ENCODE data around the gene INTS11. TPM values are rescaled to one million over a fixed set of nuclear protein-coding genes. Genes with fewer than 3 reads are reported as not detected.

INTS11 gene
- total and polyA plus RNA-seq, 4 donors: 26.3 to 40.5 (median 34.5) TPM

DNA sequence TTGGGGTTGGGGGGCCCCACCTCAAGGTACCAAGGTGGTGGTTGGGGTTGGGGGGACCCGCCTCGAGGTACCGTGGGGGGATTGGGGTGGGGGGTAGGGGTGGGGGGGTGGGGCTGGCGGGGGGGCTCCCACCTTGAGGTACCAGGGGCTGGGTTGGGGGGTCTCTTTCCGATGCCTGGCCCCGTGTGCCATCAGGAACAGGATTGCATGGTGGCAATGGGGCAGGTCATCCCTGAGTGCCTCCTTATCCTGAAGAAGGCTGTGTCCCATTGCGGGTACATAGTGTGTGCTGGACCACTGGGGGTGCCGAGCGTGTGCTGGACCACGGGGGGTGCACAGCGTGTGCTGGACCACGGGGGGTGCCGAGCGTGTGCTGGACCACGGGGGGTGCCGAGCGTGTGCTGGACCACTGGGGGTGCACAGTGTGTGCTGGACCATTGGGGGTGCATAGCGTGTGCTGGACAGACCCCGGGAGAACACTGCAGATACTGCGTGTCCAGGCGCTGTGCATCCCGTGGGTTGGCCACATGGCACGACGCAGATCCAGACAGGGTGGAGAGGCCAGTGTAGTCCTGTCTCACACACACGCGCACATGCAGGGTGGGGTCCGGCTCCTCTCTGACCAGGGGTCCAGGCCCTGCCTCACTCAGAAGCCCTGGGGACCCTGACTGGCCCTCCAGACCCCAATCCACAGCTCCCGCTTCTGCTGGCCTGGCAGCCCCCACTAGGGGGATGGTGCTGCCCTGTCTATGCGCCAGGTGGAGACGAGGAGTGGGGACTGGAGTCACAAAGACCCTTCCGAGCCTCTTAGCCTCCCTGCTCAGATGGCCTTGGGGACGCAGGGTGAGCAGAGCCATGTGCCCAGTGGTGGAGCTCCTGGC is 40.0 kb downstream of the INTS11 start:
- Histone ChIP-seq H3K27ac (ENCODE audit: low read depth in 1 of 2, low read length in 2 of 2) (no peak overlapping the region), H3K9me3 (ENCODE audit: control insufficient read depth in 4 of 4, low read length in 3 of 4) (no peaks in the 10 kb centered on the region), H3K4me3 (ENCODE audit: low read depth in 1 of 3, low read length in 3 of 3) (no peak overlapping the region), H3K4me1 (ENCODE audit: control insufficient read depth in 4 of 4, insufficient read depth in 4 of 4, low read length in 3 of 4) (peaks cover 9 to 19% (median 14%) of the 10 kb centered on the region in 4 donors), H3K27me3 (ENCODE audit: control insufficient read depth in 4 of 4, insufficient read depth in 4 of 4, low read length in 3 of 4) (no peaks in the 10 kb centered on the region), H3K36me3 (ENCODE audit: control insufficient read depth in 4 of 4, insufficient read depth in 3 of 4, low read depth in 1 of 4, low read length in 3 of 4) (no peaks in the 10 kb centered on the region), H3K9ac (ENCODE audit: low read depth in 1 of 2, low read length in 2 of 2) (no peak overlapping the region)
- WGBS: 91% methylated on average over 32 of the region's 32 CpGs
- DNase-seq (ENCODE audit: low spot score): no peak
- TF ChIP-seq, protein P1, sequence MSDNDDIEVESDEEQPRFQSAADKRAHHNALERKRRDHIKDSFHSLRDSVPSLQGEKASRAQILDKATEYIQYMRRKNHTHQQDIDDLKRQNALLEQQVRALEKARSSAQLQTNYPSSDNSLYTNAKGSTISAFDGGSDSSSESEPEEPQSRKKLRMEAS (IDR thresholded peaks at IDR 0.05): no peak
- no peak for TF ChIP-seq EGR1 (IDR thresholded peaks at IDR 0.05; ENCODE audit: low read depth in 2 of 2)
- TF ChIP-seq, protein P2, sequence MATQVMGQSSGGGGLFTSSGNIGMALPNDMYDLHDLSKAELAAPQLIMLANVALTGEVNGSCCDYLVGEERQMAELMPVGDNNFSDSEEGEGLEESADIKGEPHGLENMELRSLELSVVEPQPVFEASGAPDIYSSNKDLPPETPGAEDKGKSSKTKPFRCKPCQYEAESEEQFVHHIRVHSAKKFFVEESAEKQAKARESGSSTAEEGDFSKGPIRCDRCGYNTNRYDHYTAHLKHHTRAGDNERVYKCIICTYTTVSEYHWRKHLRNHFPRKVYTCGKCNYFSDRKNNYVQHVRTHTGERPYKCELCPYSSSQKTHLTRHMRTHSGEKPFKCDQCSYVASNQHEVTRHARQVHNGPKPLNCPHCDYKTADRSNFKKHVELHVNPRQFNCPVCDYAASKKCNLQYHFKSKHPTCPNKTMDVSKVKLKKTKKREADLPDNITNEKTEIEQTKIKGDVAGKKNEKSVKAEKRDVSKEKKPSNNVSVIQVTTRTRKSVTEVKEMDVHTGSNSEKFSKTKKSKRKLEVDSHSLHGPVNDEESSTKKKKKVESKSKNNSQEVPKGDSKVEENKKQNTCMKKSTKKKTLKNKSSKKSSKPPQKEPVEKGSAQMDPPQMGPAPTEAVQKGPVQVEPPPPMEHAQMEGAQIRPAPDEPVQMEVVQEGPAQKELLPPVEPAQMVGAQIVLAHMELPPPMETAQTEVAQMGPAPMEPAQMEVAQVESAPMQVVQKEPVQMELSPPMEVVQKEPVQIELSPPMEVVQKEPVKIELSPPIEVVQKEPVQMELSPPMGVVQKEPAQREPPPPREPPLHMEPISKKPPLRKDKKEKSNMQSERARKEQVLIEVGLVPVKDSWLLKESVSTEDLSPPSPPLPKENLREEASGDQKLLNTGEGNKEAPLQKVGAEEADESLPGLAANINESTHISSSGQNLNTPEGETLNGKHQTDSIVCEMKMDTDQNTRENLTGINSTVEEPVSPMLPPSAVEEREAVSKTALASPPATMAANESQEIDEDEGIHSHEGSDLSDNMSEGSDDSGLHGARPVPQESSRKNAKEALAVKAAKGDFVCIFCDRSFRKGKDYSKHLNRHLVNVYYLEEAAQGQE (IDR thresholded peaks at IDR 0.05): no peak
- TF ChIP-seq JUND (IDR thresholded peaks at IDR 0.05): no peak
- TF ChIP-seq, protein P3, sequence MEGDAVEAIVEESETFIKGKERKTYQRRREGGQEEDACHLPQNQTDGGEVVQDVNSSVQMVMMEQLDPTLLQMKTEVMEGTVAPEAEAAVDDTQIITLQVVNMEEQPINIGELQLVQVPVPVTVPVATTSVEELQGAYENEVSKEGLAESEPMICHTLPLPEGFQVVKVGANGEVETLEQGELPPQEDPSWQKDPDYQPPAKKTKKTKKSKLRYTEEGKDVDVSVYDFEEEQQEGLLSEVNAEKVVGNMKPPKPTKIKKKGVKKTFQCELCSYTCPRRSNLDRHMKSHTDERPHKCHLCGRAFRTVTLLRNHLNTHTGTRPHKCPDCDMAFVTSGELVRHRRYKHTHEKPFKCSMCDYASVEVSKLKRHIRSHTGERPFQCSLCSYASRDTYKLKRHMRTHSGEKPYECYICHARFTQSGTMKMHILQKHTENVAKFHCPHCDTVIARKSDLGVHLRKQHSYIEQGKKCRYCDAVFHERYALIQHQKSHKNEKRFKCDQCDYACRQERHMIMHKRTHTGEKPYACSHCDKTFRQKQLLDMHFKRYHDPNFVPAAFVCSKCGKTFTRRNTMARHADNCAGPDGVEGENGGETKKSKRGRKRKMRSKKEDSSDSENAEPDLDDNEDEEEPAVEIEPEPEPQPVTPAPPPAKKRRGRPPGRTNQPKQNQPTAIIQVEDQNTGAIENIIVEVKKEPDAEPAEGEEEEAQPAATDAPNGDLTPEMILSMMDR (IDR thresholded peaks at IDR 0.05; ENCODE audit: low read depth, low read length, missing input control): no peak
- no peak for TF ChIP-seq FOXA2 (IDR thresholded peaks at IDR 0.05)

DNA sequence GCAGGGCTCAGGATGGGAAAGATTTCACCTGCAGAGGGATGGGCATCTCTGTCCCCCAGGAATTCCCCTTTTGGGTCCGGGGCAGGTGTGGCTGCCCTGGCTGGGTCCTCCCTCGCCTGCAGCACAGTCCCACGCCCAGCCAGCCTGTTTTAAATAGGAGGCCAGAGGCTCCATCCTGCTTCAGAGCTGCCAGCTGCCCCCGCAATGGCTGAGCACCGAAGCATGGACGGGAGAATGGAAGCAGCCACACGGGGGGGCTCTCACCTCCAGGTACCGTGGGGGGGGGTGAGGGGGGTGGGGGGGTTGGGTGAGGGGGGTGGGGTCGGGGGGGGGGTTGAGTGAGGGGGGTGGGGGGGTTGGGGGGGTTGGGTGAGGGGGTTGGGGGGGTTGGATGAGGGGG is 40.6 kb downstream of the INTS11 start:
- H3K9ac ChIP-seq (ENCODE audit: low read depth in 1 of 2, low read length in 2 of 2): no peak overlapping the region
- 26% methylated on average over 9 of the region's 9 CpGs for WGBS
- TF ChIP-seq JUND (IDR thresholded peaks at IDR 0.05) (no peak), RAD21 (IDR thresholded peaks at IDR 0.05) (no peak), FOXA1 (IDR thresholded peaks at IDR 0.05) (no peak), EGR1 (IDR thresholded peaks at IDR 0.05; ENCODE audit: low read depth in 2 of 2) (no peak), TAF1 (conservative IDR thresholded peaks at IDR 0.05) (no peak), HNF4G (IDR thresholded peaks at IDR 0.05) (no peak), HNF4A (conservative IDR thresholded peaks at IDR 0.05) (no peak), GABPA (IDR thresholded peaks at IDR 0.05 in 1 of 2, conservative IDR thresholded peaks at IDR 0.05 in 1 of 2) (no peak), NR2F2 (IDR thresholded peaks at IDR 0.05) (no peak), SP1 (IDR thresholded peaks at IDR 0.05) (no peak)
- TF ChIP-seq, protein P3 (IDR thresholded peaks at IDR 0.05; ENCODE audit: low read depth, low read length, missing input control): no peak
- TF ChIP-seq, protein P4, sequence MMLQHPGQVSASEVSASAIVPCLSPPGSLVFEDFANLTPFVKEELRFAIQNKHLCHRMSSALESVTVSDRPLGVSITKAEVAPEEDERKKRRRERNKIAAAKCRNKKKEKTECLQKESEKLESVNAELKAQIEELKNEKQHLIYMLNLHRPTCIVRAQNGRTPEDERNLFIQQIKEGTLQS (IDR thresholded peaks at IDR 0.05): no peak
- TF ChIP-seq, protein P5, sequence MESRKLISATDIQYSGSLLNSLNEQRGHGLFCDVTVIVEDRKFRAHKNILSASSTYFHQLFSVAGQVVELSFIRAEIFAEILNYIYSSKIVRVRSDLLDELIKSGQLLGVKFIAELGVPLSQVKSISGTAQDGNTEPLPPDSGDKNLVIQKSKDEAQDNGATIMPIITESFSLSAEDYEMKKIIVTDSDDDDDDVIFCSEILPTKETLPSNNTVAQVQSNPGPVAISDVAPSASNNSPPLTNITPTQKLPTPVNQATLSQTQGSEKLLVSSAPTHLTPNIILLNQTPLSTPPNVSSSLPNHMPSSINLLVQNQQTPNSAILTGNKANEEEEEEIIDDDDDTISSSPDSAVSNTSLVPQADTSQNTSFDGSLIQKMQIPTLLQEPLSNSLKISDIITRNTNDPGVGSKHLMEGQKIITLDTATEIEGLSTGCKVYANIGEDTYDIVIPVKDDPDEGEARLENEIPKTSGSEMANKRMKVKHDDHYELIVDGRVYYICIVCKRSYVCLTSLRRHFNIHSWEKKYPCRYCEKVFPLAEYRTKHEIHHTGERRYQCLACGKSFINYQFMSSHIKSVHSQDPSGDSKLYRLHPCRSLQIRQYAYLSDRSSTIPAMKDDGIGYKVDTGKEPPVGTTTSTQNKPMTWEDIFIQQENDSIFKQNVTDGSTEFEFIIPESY (IDR thresholded peaks at IDR 0.05): no peak
- TF ChIP-seq, protein P2 (IDR thresholded peaks at IDR 0.05): no peak
- no peak for DNase-seq (ENCODE audit: low spot score)
- H3K9me3 ChIP-seq (ENCODE audit: control insufficient read depth in 4 of 4, low read length in 3 of 4): no peaks in the 10 kb centered on the region
- no peak overlapping the region for H3K27ac ChIP-seq (ENCODE audit: low read depth in 1 of 2, low read length in 2 of 2)
- no peaks in the 10 kb centered on the region for H3K27me3 ChIP-seq (ENCODE audit: control insufficient read depth in 4 of 4, insufficient read depth in 4 of 4, low read length in 3 of 4)
- H3K4me1 ChIP-seq (ENCODE audit: control insufficient read depth in 4 of 4, insufficient read depth in 4 of 4, low read length in 3 of 4): peaks cover 9 to 19% (median 14%) of the 10 kb centered on the region in 4 donors
- no peaks in the 10 kb centered on the region for H3K36me3 ChIP-seq (ENCODE audit: control insufficient read depth in 4 of 4, insufficient read depth in 3 of 4, low read depth in 1 of 4, low read length in 3 of 4)
- H3K4me3 ChIP-seq (ENCODE audit: low read depth in 1 of 3, low read length in 3 of 3): no peak overlapping the region

Data from liver (tissue), 9 donors.